NCI-H187 treated with DMSO at 0.1 percent for 48 hours (cell line): ENCODE measurements around the gene NDST1.
"Not testable (repeated sequence)": the region's sequence is repeated elsewhere in the genome, so short reads cannot be mapped to it uniquely, and the experiment has no call there.

Experiments
- DNase-seq: peaks from one replicate; lab custom pipeline; 2025; lab: John Stamatoyannopoulos, UW

NDST1 gene

DNA sequence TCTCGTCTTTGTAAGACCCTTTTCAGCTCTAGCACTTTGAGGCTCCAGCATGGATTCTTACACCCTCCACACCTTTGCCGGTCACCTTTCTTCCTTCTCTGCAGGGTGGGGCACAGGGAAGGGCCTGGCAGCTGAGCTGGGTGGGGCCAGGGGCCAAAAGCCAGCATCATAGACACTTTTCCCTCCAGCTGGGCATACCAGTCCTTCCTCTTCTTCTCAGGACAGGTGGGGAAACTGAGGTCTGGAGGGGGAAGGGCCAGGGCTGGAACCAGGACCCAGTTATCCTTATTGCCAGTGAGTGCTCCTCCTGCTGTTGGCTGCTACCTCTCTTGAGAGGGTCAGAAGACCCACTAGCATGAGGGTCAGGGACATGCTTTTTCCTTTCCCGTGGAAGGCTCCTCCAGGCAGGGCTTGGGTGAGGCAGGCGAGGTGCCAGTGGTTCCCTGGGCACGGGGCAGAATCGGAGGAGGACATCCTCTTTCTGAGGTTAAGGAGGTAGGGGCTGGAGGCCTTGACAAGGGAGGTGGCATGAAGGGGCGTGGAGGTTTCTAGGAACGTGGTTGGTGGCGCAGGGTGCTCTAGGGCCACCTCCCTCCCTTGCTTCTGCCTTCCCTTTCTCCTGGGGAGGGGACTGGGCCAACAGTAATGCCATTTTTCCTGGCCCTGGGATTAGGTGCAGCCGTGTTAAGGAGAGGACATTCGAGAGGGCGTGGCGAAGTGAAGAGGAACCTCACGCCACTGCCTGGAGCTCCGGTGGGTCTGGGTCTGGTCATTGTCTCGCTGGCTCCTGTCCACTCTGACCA, at the start of gene NDST1:
NDST1 (plus strand) TSS at position 658 of the 803 bp plus-strand sequence. CDS start 13,124 bp downstream, outside the sequence.
- DNase-seq, result no peak

- no peak for DNase-seq
Measured at GRCh38 chr5:150458802-150459557, 49.0 kb upstream of the NDST1 start.

DNA sequence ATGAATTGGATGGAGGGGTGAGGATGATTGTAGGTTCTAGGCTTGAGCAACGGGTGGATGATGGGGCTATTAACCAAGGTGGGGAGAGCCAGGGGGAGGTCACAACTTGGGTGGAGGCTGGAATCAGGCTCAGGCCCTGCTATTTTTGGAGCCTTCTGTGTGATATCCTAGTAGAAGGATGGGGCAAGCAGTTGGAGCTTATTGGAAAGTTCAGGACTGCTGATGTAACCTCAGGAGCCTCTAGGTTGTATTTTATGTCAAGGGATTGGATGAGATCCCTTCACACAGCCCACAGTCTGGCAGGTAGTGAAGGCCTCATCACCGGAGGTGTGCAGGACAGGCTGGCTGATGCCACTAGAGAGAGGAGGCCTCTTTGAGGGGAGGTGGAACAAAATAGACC, 47.1 kb upstream of the NDST1 start:
- no peak for DNase-seq

GRCh38 chr5:150461231-150461630, 46.7 kb upstream of the NDST1 start:
- DNase-seq, result no peak

DNA sequence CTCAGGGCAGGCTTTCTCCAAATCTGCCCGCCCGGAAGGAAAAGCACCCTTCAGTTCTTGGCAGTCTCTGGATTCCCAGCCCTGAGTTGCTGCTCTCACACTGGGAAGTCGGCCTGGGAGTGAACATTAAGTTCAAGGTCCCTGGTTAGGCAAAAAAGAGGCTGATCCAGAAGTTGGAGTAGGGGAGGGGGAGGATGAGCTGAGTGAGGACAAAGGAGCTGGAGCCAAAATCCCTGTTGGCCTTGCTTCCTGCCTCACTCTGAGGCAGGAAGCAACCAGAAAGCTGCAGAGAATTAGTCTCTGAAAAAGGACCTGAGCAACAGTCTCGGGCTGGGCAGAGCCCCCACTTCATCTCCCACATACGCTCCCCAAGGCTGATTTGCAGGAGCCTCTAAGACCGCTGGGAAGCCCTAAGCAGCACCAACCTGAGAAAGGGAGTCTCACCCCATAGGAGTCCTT, 43.3 kb upstream of the NDST1 start:
- DNase-seq, result no peak

DNA sequence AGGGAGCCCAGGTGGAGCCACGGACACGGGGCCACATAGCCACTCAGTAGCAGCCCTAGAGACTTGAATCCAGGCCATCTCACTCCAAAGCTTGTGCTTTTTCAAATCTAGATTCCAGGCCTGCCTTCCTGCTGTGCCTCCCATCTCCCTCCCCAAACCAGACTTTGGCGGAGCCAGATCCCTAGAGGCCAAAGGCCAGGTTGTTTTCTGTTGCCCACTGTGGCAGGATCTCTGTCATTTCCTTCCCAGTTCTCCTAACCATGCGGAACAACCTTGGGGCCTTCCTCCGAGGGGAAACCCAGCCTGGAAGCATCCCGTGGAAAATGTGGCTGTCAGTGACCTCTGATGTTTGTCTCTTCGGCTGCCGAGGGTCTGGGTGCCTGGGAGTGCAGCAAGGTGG, 42.0 kb upstream of the NDST1 start:
- DNase-seq, result no peak

GRCh38 chr5:150468206-150468605, 39.7 kb upstream of the NDST1 start:
- no peak for DNase-seq

DNA sequence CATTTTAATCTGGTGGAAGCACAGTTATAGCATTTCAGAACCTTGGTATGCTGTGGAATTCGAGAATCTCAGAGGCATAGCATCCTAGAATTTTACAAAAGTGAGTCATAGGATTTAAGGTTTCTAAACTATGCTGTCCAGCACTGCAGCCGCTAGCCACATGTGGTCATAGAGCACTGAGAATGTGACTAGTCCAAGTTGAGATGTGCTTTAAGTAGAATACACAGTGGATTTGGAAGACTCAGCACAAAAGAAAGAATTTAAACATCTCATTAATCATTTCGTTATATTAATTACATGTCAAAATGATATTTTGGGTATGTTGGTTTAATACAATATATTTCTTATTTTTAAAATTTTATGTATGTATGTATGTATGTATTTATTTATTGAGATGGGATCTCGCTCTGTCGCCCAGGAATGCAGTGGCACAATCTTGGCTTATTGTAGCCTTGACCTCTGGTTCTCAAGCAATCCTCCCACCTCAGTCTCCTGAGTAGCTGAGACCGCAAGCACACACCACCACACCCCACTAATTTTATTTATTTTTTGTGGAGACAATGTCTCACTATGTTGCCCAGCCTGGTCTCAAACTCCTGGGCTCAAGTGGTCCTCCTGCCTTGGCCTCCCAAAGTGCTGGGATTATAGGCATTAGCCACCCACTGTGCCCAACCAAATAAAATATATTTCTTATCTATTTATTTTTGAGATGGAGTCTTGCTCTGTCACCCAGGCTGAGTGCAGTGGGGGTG, 38.0 kb upstream of the NDST1 start:
- DNase-seq, result no peak

DNA sequence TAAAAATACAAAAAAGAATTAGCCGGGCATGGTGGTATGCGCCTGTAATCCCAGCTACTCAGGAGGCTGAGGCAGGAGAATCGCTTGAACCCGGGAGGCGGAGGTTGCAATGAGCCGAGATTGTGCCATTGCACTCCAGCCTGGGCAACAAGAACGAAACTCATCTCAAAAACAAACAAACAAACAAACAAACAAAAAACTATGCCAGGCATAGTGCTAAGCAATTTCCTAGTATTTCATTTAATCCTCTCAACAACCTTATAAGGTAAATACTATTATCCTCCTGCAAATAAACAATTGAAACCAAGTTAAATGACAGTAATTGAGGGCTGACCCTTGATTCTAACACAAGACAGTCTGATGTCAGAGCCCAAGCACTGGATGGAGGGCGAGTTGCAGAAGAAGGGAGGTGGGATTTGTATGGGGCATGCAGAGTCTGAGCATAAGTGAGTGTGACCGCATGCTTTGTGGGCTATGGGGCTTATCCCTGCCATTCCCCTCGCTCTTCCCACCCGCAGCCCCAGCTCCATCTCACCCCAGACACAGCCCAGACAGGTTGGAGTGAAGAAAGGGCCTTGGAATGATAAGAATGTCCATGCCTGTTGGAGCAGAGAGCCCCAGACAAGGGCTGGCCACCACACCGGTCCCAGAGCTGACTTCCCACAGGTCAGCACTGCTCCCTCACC, 34.1 kb upstream of the NDST1 start:
- no peak for DNase-seq

DNA sequence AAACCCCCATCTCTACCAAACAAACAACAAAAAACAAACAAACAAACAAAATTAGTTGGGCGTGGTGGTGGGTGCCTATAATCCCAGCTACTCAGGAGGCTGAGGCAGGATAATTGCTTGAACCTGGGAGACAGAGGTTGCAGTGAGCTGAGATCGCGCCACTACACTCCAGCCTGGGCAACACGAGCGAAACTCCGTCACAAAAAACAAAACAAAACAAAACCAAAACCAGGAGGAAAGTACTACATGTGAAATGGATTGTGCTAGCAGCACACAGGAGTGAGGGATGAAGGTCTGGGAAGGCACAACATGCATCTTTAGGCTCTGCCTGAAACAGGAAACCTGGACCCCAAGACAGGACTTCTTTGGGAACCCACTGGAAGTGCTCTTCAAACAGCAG, 31.4 kb upstream of the NDST1 start:
- DNase-seq, result not testable (repeated sequence)

GRCh38 chr5:150479416-150479815, 28.5 kb upstream of the NDST1 start:
- DNase-seq, result no peak

DNA sequence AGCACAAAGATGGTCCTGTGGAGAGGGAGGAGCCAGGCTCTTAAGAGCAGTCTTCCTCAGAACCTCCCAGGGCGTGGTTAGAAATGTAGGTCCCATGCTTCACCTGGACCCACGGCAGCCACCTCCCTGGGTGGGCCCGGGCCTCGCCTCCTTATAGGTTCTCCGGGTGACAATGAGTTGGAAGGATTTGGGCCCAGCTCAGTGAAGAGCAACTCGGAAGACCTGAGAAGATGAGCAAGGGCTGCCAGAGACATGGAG, 26.3 kb upstream of the NDST1 start:
- DNase-seq, result no peak

DNA sequence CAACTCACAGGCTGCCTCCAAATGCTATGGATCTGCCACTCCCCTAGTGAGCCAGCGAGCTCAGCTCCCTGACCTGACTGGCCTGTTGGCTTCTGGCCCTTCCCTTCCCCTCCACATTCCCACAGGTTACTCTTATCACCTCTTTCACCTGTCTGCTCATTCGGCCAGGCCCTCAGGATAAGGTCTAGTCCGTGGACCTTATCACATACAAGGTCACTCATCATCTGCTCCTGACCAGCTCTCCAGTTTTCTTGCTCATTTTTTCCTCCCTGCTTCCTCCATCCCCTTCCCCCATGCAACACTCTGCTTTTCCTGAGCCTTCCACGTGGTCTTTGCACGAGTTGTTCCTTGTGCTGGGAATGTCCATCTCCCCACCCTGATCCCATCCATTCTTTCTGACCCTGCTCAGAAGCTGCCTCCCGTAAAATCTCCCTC, 25.9 kb upstream of the NDST1 start:
- DNase-seq, result no peak

DNA sequence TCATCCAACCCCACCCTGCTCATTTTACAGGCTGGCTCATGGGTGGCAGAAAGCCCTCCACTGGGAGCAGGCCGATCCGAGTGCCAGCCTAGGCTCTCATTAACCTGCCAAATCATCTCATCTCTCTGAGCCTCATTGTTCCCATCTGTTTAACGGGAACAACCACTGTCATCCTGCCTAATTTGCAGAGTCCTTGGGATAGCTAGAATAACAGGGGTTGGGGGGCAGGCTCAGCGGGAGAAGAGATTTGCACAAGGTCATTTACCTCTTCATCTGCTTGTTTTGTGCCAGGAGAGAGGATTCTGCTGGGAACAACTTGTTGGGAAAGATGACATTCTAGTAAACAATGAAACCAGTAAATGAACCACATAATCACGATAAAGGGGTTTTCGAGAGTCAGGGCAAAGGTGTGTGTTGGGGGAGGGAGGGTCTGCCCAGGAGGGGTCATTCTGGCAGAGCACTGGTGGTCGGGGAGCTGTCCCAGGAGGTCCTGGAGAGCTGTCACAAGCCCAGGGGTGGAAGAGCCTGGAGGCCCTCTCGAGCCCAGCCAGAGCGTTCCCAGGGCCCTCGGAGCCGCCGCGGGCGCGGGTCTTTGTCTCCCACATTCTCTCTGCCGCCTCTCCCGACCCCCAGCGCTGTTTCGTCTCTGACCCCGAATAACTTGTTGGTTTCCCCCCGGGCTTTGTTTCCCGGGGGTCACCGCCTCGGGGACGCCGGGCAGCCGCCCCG, 22.8 kb upstream of the NDST1 start:
- no peak for DNase-seq

DNA sequence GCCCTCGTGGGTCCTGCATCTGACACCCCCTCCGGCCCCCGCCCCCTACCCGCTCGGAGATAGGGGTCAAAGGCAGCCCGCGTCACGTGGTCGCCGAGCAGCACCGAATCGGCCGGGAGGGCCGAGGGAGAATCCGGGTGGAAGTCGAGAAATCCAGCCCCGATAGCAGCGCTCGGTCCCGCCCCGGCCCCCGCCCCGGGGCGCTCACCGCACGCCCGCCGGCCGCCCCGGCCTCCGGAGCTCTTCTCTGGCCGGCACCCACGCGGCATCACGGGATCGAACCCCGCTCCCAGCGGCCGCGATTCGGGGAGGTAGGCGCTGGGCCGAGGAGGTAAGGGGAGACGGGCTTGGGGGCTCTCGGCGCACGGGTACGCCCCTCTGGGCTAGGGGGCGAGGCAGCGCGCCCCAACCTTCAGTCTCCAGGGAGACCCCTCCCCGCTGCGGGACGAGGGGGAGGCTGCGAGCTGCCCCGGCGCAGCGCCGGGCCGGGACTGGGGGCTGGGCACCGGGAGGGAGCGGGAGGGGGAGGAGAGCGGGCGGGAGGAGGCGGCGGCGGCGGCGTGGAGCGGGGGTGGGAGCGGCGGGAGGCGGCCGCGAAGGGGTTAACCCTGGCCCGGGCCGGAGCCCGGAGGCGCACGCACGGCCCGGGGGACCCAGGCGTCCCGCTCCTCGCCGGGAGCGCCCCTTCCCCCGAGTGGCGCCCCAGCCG, 22.1 kb upstream of the NDST1 start:
- no peak for DNase-seq

- no peak for DNase-seq
Measured at GRCh38 chr5:150486402-150487198, 21.3 kb upstream of the NDST1 start.

DNA sequence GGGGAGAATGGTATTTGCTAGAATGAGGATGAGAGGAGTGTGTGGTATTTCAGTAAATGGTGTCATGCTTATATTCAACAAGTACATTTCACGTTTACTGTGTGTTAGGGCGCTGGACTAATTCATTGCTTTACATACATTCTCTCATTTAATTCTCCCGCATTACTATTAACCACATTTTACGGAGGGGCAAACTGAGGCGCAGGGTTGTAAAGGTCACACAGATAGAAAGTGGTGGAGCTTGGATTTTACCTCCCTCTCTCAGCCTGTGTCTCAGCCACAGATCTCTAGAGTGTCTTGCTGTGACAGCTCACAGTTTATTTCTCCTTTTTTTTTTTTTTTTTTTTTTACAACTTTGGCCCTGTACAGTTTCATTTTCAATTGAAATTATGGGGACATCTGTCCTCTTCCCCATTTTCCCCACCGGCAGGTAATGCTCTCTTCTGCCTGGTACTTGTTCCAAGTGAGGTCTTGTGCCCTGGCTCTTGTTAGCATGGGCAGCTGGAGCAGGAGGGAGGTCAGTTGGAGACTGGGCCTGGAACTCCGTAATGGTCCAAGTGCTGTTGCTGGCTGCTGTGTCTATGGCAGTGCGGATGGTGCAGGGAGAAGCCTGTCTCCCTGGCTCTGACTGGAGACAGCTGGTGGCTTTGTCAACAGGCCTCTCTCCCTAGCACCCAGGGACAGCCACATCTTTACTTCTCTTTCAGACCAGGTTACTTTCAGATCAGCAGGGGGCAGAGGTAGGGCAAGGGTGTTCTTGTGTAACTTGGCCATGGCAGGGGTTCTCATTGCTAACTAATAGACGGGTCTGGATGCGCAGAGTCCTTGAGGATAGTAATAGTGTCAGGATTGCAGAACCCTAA, 20.5 kb upstream of the NDST1 start:
- no peak for DNase-seq

GRCh38 chr5:150488519-150489359, 19.2 kb upstream of the NDST1 start:
- DNase-seq, result no peak
